ENCODE data around the gene PCNX2. TPM values are rescaled to one million over a fixed set of nuclear protein-coding genes. Genes with fewer than 3 reads are reported as not detected.

The PCNX2 gene
- total RNA-seq, 4 donors from 2014 or later, result 5.9 to 21.7 (median 10.3) TPM

- no peaks in the 10 kb centered on the region for H3K4me1 ChIP-seq
- TF ChIP-seq, protein P1, sequence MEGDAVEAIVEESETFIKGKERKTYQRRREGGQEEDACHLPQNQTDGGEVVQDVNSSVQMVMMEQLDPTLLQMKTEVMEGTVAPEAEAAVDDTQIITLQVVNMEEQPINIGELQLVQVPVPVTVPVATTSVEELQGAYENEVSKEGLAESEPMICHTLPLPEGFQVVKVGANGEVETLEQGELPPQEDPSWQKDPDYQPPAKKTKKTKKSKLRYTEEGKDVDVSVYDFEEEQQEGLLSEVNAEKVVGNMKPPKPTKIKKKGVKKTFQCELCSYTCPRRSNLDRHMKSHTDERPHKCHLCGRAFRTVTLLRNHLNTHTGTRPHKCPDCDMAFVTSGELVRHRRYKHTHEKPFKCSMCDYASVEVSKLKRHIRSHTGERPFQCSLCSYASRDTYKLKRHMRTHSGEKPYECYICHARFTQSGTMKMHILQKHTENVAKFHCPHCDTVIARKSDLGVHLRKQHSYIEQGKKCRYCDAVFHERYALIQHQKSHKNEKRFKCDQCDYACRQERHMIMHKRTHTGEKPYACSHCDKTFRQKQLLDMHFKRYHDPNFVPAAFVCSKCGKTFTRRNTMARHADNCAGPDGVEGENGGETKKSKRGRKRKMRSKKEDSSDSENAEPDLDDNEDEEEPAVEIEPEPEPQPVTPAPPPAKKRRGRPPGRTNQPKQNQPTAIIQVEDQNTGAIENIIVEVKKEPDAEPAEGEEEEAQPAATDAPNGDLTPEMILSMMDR (IDR thresholded peaks at IDR 0.05), result no peak
- TF ChIP-seq POLR2AphosphoS5 (IDR thresholded peaks at IDR 0.05) (no peak), POLR2A (IDR thresholded peaks at IDR 0.05) (no peak), EP300 (IDR thresholded peaks at IDR 0.05) (no peak)
Observed at GRCh38 chr1:233340031-233340555, 44.6 kb upstream of the PCNX2 start.

DNA sequence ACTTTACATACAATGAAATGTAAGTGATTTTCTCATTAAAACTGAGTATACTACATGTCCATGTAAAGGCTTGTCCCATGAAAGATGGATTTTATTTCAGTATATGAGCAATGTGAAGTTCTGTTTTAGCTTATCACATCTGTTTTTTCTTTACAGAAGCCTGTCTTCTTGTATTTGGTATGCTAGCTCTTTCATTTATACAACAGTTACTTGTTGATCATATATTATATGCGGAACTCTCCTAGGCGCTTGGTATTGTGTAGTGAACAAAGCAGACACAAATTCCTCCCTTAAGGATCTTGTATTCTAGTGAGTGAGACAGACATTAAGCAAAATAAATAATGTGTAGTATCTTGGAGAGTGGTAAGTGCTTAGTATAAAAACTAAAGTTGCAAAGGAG, 42.6 kb upstream of the PCNX2 start:
- no peak for ATAC-seq
- 86% methylated on average over 2 of the region's 2 CpGs; no CpG with 5 or more reads in 1 of the 2 donors for WGBS, 2 donors (ENCODE audit: low coverage in 1 of 2)
- TF ChIP-seq, protein P1 (IDR thresholded peaks at IDR 0.05), result no peak
- TF ChIP-seq POLR2A (IDR thresholded peaks at IDR 0.05) (no peak), POLR2AphosphoS5 (IDR thresholded peaks at IDR 0.05) (no peak), EP300 (IDR thresholded peaks at IDR 0.05) (no peak)
- no peak overlapping the region for H3K27ac ChIP-seq
- peaks cover 40% of the 10 kb centered on the region for H3K27me3 ChIP-seq
- no peaks in the 10 kb centered on the region for H3K4me1 ChIP-seq
- H3K4me3 ChIP-seq, result no peak overlapping the region
- H3K9me3 ChIP-seq, result no peaks in the 10 kb centered on the region
- H3K36me3 ChIP-seq, result no peaks in the 10 kb centered on the region

More at GRCh38 chr1:233340031-233340555, 44.6 kb upstream of the PCNX2 start:
- WGBS, 2 donors (ENCODE audit: low coverage in 1 of 2), result 85 to 100% methylated on average over 3 of the region's 3 CpGs
- no peak overlapping the region for H3K4me3 ChIP-seq
- H3K9me3 ChIP-seq, result no peaks in the 10 kb centered on the region
- H3K36me3 ChIP-seq, result no peaks in the 10 kb centered on the region
- H3K27ac ChIP-seq, result no peak overlapping the region
- H3K27me3 ChIP-seq, result peaks cover 37% of the 10 kb centered on the region
- no peak for ATAC-seq

DNA sequence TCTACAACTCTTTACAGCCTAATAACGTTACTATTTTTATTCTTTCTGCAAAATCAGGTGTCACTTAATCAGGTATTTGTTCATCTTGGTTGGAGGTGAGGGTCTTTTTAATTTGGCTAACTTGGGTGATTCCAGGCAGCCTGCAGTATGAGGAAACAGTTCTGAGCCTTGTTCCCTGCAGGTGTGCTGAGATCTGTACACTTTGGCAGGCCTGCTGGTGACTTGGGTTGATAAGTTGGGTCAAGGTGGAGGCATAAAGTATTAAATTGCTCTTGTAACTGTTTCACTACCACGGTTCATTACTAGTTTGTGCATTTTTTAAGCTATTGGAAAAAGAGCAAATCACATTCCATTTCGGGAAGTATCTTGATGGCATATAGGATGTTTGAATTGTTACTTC, 42.0 kb upstream of the PCNX2 start:
- 90 to 93% methylated on average over 3 of the region's 3 CpGs for WGBS, 2 donors (ENCODE audit: low coverage in 1 of 2)
- ATAC-seq, result no peak
- TF ChIP-seq POLR2A (IDR thresholded peaks at IDR 0.05), result no peak
- no peak for TF ChIP-seq EP300 (IDR thresholded peaks at IDR 0.05)
- TF ChIP-seq POLR2AphosphoS5 (IDR thresholded peaks at IDR 0.05), result no peak
- TF ChIP-seq, protein P1 (IDR thresholded peaks at IDR 0.05), result no peak

DNA sequence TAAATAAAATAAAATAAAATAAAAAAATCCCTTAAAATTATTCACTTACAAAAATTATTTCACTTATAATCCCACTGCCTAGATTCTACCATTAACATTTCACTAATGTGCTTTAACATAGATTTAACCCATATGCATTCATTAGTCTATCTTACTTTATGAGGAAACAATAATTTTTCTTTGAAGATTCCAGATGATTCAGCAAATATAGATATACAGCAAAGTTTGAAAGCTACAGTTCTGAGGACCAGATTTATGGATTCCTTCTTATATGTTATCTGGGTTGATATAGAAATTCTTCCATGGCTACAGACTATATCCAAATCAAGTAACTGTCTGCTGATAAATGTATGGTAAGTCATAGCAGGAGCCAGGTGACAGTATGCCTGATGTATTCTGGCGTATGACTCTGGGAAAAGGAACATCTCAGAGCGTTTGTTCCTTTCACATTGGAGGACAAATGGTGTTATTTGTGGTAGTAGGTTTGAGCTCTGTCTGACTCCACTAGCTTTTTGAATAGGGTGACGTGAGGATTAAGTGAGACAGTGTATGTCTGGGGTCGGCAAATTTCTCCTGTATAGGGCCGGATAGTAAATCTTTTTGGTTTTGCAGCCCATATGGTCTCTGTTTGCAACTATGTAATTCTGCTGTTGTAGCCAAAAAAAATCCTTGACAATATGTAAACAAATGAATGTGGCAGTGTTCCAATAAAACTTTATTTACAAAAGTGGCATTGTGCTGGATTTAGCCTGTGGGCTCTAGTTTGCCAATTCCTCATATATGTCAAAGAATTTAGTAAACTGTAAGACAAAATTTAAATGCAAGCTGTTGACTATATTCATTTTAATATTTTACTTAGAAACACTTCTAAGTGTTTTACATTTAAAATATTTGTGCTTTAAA, 41.3 kb upstream of the PCNX2 start:
- no peaks in the 10 kb centered on the region for H3K9me3 ChIP-seq
- H3K36me3 ChIP-seq, result no peaks in the 10 kb centered on the region
- TF ChIP-seq POLR2A (IDR thresholded peaks at IDR 0.05) (no peak), EP300 (IDR thresholded peaks at IDR 0.05) (no peak), POLR2AphosphoS5 (IDR thresholded peaks at IDR 0.05) (no peak)
- TF ChIP-seq, protein P1 (IDR thresholded peaks at IDR 0.05), result no peak
- ATAC-seq, result no peak
- no peak overlapping the region for H3K4me3 ChIP-seq
- no peaks in the 10 kb centered on the region for H3K4me1 ChIP-seq
- peaks cover 48% of the 10 kb centered on the region for H3K27me3 ChIP-seq
- 72 to 90% methylated on average over 5 of the region's 5 CpGs for WGBS, 2 donors (ENCODE audit: low coverage in 1 of 2)
- no peak overlapping the region for H3K27ac ChIP-seq

More for the DNA sequence above, 42.0 kb upstream of the PCNX2 start:
- Histone ChIP-seq H3K4me1 (no peaks in the 10 kb centered on the region), H3K27ac (no peak overlapping the region), H3K27me3 (peaks cover 41% of the 10 kb centered on the region), H3K9me3 (no peaks in the 10 kb centered on the region), H3K36me3 (no peaks in the 10 kb centered on the region), H3K4me3 (no peak overlapping the region)
